Upper lobe of left lung (tissue), 4 donors: ENCODE results near the gene KHDC1.

Experiments
- CTCF ChIP-seq, 6 experiments: fragments of 450-650 bp in 4 of 6; fragments of 200-600 bp in 2 of 6; sonication (generic) in 2 of 6; IDR thresholded peaks; one replicate each; pipeline ENCODE4 v1.5.1; 2016 to 2019; ENCODE audit warnings: antibody characterized with exemption in 6 of 6
- POLR2A ChIP-seq, 4 donors: fragments of 450-650 bp; IDR thresholded peaks; one replicate each; pipeline ENCODE4 v1.5.1; 2016 to 2017; ENCODE audit warnings: antibody characterized with exemption in 4 of 4, mild to moderate bottlenecking in 2 of 4

- no peak for TF ChIP-seq CTCF (IDR thresholded peaks at IDR 0.05)
- TF ChIP-seq POLR2A (IDR thresholded peaks at IDR 0.05) = no peak
These were observed 45.9 kb upstream of the KHDC1 start for GRCh38 chr6:73308712-73309534.
